Gastroesophageal sphincter (tissue), 4 donors: ENCODE data around the gene UBA1. TPM values are rescaled to one million over a fixed set of nuclear protein-coding genes. Genes with fewer than 3 reads are reported as not detected.

Experiments
- ATAC-seq: fragments of 150-250 bp; one replicate; pipeline ENCODE4 v1.9.1; 2016; ENCODE audit warnings: mild to moderate bottlenecking, moderate library complexity
- H3K27ac ChIP-seq, 4 donors: fragments of 200-600 bp; sonication (generic) in 3 of 4; 1 replicate in 3 of 4; 2 replicates in 1 of 4; pipeline ENCODE4 v1.5.1; 2016 to 2019
- H3K27me3 ChIP-seq: fragments of 200-600 bp; sonication (generic); one replicate; pipeline ENCODE4 v1.5.1; 2019
- H3K36me3 ChIP-seq, 2 donors: fragments of 200-600 bp; sonication (generic); one replicate each; pipeline ENCODE4 v1.5.1; 2019; ENCODE audit warnings: control low read depth in 1 of 2
- H3K4me1 ChIP-seq, 3 donors: fragments of 200-600 bp; sonication (generic); 1 replicate in 2 of 3; 2 replicates in 1 of 3; pipeline ENCODE4 v1.5.1; 2016 to 2019; ENCODE audit warnings: control low read depth in 2 of 3
- H3K4me3 ChIP-seq, 2 donors: fragments of 200-600 bp; sonication (generic); one replicate each; pipeline ENCODE4 v1.5.1; 2019; ENCODE audit warnings: mild to moderate bottlenecking in 1 of 2, moderate library complexity in 1 of 2
- H3K9me3 ChIP-seq, 3 donors: fragments of 200-600 bp; sonication (generic); one replicate each; pipeline ENCODE4 v1.5.1; 2017 to 2019; ENCODE audit warnings: control low read depth in 2 of 3
- CTCF ChIP-seq, 4 experiments: fragments of 200-600 bp in 2 of 4; fragments of 450-650 bp in 2 of 4; sonication (generic) in 1 of 4; IDR thresholded peaks; one replicate each; pipeline ENCODE4 v1.5.1; 2017 to 2019; ENCODE audit warnings: antibody characterized with exemption in 4 of 4, mild to moderate bottlenecking in 2 of 4, moderate library complexity in 2 of 4
- EP300 ChIP-seq: sonication (generic); formaldehyde crosslinking; IDR thresholded peaks from one replicate; pipeline ENCODE4 v1.6.1; 2017; ENCODE audit warnings: antibody characterized with exemption, mild to moderate bottlenecking
- POLR2A ChIP-seq, 2 donors: fragments of 450-650 bp; IDR thresholded peaks; one replicate each; pipeline ENCODE4 v1.6.1; 2017; ENCODE audit warnings: antibody characterized with exemption in 2 of 2, mild to moderate bottlenecking in 2 of 2, moderate library complexity in 1 of 2
- POLR2AphosphoS5 ChIP-seq: sonication (generic); formaldehyde crosslinking; IDR thresholded peaks from one replicate; pipeline ENCODE4 v1.6.1; 2017; ENCODE audit warnings: antibody characterized with exemption
- WGBS, 2 donors: methylation state at CpG; one replicate each; pipeline ENCODE4 v1.1.5; 2018; ENCODE audit warnings: low coverage in 1 of 2; 5-methylcytosine and 5-hydroxymethylcytosine counted together
- total RNA-seq, 4 donors: library from RNA; depleted of rRNA; stranded (reverse); fragments of >200 nt; gene quantifications; one replicate each; pipeline ENCODE4 v1.1.0, GENCODE V29; 2016

The UBA1 gene
- total RNA-seq, 4 donors from 2014 or later: 108 to 211 (median 123) TPM

- WGBS, 2 donors: 100% methylated on average over 2 of the region's 16 CpGs; no CpG with 5 or more reads in 1 of the 2 donors
- Histone ChIP-seq H3K27me3 (no peaks in the 10 kb centered on the region), H3K36me3 (peaks cover 0 to 77% of the 10 kb centered on the region in 2 donors), H3K9me3 (no peaks in the 10 kb centered on the region), H3K4me3 (no peak overlapping the region), H3K4me1 (no peaks in the 10 kb centered on the region), H3K27ac (no peak overlapping the region)
- TF ChIP-seq CTCF (IDR thresholded peaks at IDR 0.05): no peak
- TF ChIP-seq POLR2AphosphoS5: no peak
- TF ChIP-seq POLR2A (IDR thresholded peaks at IDR 0.05): no peak
- no peak for TF ChIP-seq EP300
- no peak for ATAC-seq
These were observed 51.0 kb downstream of the UBA1 start for GRCh38 chrX:47244676-47245075.

GRCh38 chrX:47245156-47245555 is 51.5 kb downstream of the UBA1 start:
- TF ChIP-seq EP300 (no peak), CTCF (IDR thresholded peaks at IDR 0.05) (no peak), POLR2AphosphoS5 (no peak), POLR2A (IDR thresholded peaks at IDR 0.05) (no peak)
- no peak for ATAC-seq
- no peak overlapping the region for H3K27ac ChIP-seq
- no peaks in the 10 kb centered on the region for H3K27me3 ChIP-seq
- WGBS, 2 donors: 80% methylated on average over 1 of the region's 10 CpGs; no CpG with 5 or more reads in 1 of the 2 donors
- H3K4me3 ChIP-seq: no peak overlapping the region
- no peaks in the 10 kb centered on the region for H3K9me3 ChIP-seq
- H3K4me1 ChIP-seq: no peaks in the 10 kb centered on the region
- H3K36me3 ChIP-seq: peaks cover 0 to 73% of the 10 kb centered on the region in 2 donors

- Histone ChIP-seq H3K36me3 (peaks cover 0 to 50% of the 10 kb centered on the region in 2 donors), H3K4me3 (no peak overlapping the region), H3K27me3 (no peaks in the 10 kb centered on the region), H3K27ac (no peak overlapping the region), H3K4me1 (no peaks in the 10 kb centered on the region), H3K9me3 (no peaks in the 10 kb centered on the region)
- ATAC-seq: no peak
- TF ChIP-seq EP300 (no peak), POLR2A (IDR thresholded peaks at IDR 0.05) (no peak), CTCF (IDR thresholded peaks at IDR 0.05) (no peak), POLR2AphosphoS5 (no peak)
- 55 to 63% methylated on average over 5 to 7 of the region's 23 CpGs for WGBS, 2 donors
These were observed 53.8 kb downstream of the UBA1 start for GRCh38 chrX:47247206-47247998.

GRCh38 chrX:47247999-47248320 is 54.3 kb downstream of the UBA1 start:
- Histone ChIP-seq H3K36me3 (peaks cover 0 to 45% of the 10 kb centered on the region in 2 donors), H3K27me3 (no peaks in the 10 kb centered on the region), H3K9me3 (no peaks in the 10 kb centered on the region), H3K4me1 (no peaks in the 10 kb centered on the region), H3K27ac (no peak overlapping the region), H3K4me3 (no peak overlapping the region)
- WGBS, 2 donors: 71 to 73% methylated on average over 7 to 8 of the region's 13 CpGs
- ATAC-seq: no peak
- TF ChIP-seq POLR2AphosphoS5: no peak
- no peak for TF ChIP-seq CTCF (IDR thresholded peaks at IDR 0.05)
- no peak for TF ChIP-seq EP300
- no peak for TF ChIP-seq POLR2A (IDR thresholded peaks at IDR 0.05)

- no peak for TF ChIP-seq EP300
- TF ChIP-seq POLR2AphosphoS5: no peak
- TF ChIP-seq POLR2A (IDR thresholded peaks at IDR 0.05): no peak
- Histone ChIP-seq H3K27ac (no peak overlapping the region), H3K36me3 (peaks cover 0 to 38% of the 10 kb centered on the region in 2 donors), H3K4me1 (no peaks in the 10 kb centered on the region), H3K9me3 (no peaks in the 10 kb centered on the region), H3K4me3 (no peak overlapping the region), H3K27me3 (no peaks in the 10 kb centered on the region)
- ATAC-seq: no peak
- 86% methylated on average over 2 of the region's 6 CpGs; no CpG with 5 or more reads in 1 of the 2 donors for WGBS, 2 donors
These were observed 54.9 kb downstream of the UBA1 start for GRCh38 chrX:47248576-47248975.
